GM19035 (cell line): Measurements from ENCODE around the gene NPM1.
"Not testable (repeated sequence)": the region's sequence is repeated elsewhere in the genome, so short reads cannot be mapped to it uniquely, and the experiment has no call there.

Experiments used
- ATAC-seq: cut with Tn5 transposase; IDR thresholded peaks from one replicate; pipeline ENCODE4 v1.9.1; 2021; ENCODE audit not compliant: unreplicated experiment

NPM1 gene

GRCh38 chr5:171387345-171387969, at the start of gene NPM1:
Gene NPM1 (plus strand): TSS chr5:171387849. CDS start chr5:171387949, 100 bp downstream.
- ATAC-seq: peak; percentile 81

GRCh38 chr5:171340042-171340441, 47.6 kb upstream of the NPM1 start:
- no peak for ATAC-seq

GRCh38 chr5:171340491-171340890, 47.2 kb upstream of the NPM1 start:
- no peak for ATAC-seq

GRCh38 chr5:171342362-171343111, 45.1 kb upstream of the NPM1 start:
- peak; percentile 59 for ATAC-seq

- no peak for ATAC-seq
Measured at GRCh38 chr5:171344936-171345608, 42.6 kb upstream of the NPM1 start.

GRCh38 chr5:171351536-171352073, 36.0 kb upstream of the NPM1 start:
- ATAC-seq: no peak

GRCh38 chr5:171355302-171355724, 32.3 kb upstream of the NPM1 start:
- peak; percentile 98 for ATAC-seq

- no peak for ATAC-seq
Measured at GRCh38 chr5:171357843-171358242, 29.8 kb upstream of the NPM1 start.

GRCh38 chr5:171361151-171361550, 26.5 kb upstream of the NPM1 start:
- not testable (repeated sequence) for ATAC-seq

GRCh38 chr5:171363249-171363648, 24.4 kb upstream of the NPM1 start:
- ATAC-seq: not testable (repeated sequence)

- ATAC-seq: peak; percentile 74
Measured at GRCh38 chr5:171363846-171364245, 23.8 kb upstream of the NPM1 start.

- ATAC-seq: no peak
Measured at GRCh38 chr5:171365351-171365750, 22.3 kb upstream of the NPM1 start.

GRCh38 chr5:171366645-171367044, 21.0 kb upstream of the NPM1 start:
- no peak for ATAC-seq

GRCh38 chr5:171367424-171368370, 20.0 kb upstream of the NPM1 start:
- no peak for ATAC-seq

GRCh38 chr5:171369056-171369455, 18.6 kb upstream of the NPM1 start:
- no peak for ATAC-seq

GRCh38 chr5:171369898-171370297, 17.8 kb upstream of the NPM1 start:
- ATAC-seq: no peak

- not testable (repeated sequence) for ATAC-seq
Measured at GRCh38 chr5:171370881-171371280, 16.8 kb upstream of the NPM1 start.

GRCh38 chr5:171371326-171371725, 16.3 kb upstream of the NPM1 start:
- ATAC-seq: no peak

GRCh38 chr5:171379961-171380360, 7.7 kb upstream of the NPM1 start:
- ATAC-seq: no peak

GRCh38 chr5:171384416-171384815, 3.2 kb upstream of the NPM1 start:
- ATAC-seq: not testable (repeated sequence)
